K562 (cell line): ENCODE measurements around the gene PUM2. TPM values are rescaled to one million over a fixed set of nuclear protein-coding genes. Genes with fewer than 3 reads are reported as not detected.

Source experiments
- ATF3 ChIP-seq, 2 experiments: fragments of 450-650 bp in 1 of 2; sonication (generic) in 1 of 2; formaldehyde crosslinking in 1 of 2; IDR thresholded peaks in 1 of 2; conservative IDR thresholded peaks in 1 of 2; 2 replicates each; pipeline versions ENCODE4 v1.6.1 to v1.8.1; 2016 to 2023; ENCODE audit warnings: mild to moderate bottlenecking in 2 of 2, moderate library complexity in 2 of 2, inconsistent platforms in 1 of 2, missing genetic modification reagents in 1 of 2
- BHLHE40 ChIP-seq: IDR thresholded peaks from 2 replicates; pipeline ENCODE4 v1.6.1; 2011; ENCODE audit warnings: low read length, improper control_type of control experiment
- DPF2 ChIP-seq: fragments of 450-650 bp; IDR thresholded peaks from 2 replicates; pipeline ENCODE4 v1.6.1; 2016
- E4F1 ChIP-seq: fragments of 250-450 bp; sonication (Bioruptor Pico); IDR thresholded peaks from 2 replicates; pipeline ENCODE4 v1.5.0; 2021; ENCODE audit warnings: mild to moderate bottlenecking, borderline replicate concordance
- ID3 ChIP-seq, 2 experiments: fragments of 250-450 bp in 1 of 2; fragments of 450-650 bp in 1 of 2; sonication (Bioruptor Pico) in 1 of 2; IDR thresholded peaks; 2 replicates each; pipeline versions ENCODE4 v1.6.1 to v1.8.0; 2016 to 2021; ENCODE audit warnings: mild to moderate bottlenecking in 2 of 2, moderate library complexity in 2 of 2, missing compliant biosample characterization in 1 of 2, missing genetic modification characterization in 1 of 2
- MXI1 ChIP-seq: IDR thresholded peaks from 2 replicates; pipeline ENCODE4 v1.6.1; 2011; ENCODE audit warnings: low read depth, mild to moderate bottlenecking, improper control_type of control experiment, low read length
- PHF20 ChIP-seq: fragments of 450-650 bp; IDR thresholded peaks from 2 replicates; pipeline ENCODE4 v1.6.1; 2018; ENCODE audit not compliant: partially characterized antibody
- PURB ChIP-seq: sonication (generic); formaldehyde crosslinking; IDR thresholded peaks from 2 replicates; pipeline ENCODE4 v1.9.0; 2021; ENCODE audit warnings: low read depth, mild to moderate bottlenecking, missing genetic modification reagents
- SIN3A ChIP-seq, 2 experiments: fragments of 150-350 bp in 1 of 2; IDR thresholded peaks; 2 replicates each; pipeline ENCODE4 v1.6.1; 2011 to 2016; ENCODE audit warnings: borderline replicate concordance in 2 of 2, low read depth in 2 of 2, low read length in 2 of 2, mild to moderate bottlenecking in 2 of 2, moderate library complexity in 2 of 2; ENCODE audit not compliant: control insufficient read depth in 1 of 2
- VEZF1 ChIP-seq: fragments of 200-800 bp; sonication (Bioruptor generic); IDR thresholded peaks from 2 replicates; pipeline ENCODE4 v1.6.1; 2017; ENCODE audit warnings: missing genetic modification characterization, missing compliant biosample characterization
- ZNF407 ChIP-seq: fragments of 450-650 bp; IDR thresholded peaks from 2 replicates; pipeline ENCODE4 v1.6.1; 2016; ENCODE audit warnings: low read depth
- ZNF695 ChIP-seq: fragments of 450-650 bp; formaldehyde crosslinking; IDR thresholded peaks from 2 replicates; pipeline ENCODE4 v1.4.0; 2020; ENCODE audit warnings: mild to moderate bottlenecking, moderate library complexity
- polyA plus RNA-seq, 8 experiments: library from polyadenylated mRNA; depleted of rRNA in 4 of 8; stranded (reverse) in 5 of 8; unstranded in 3 of 8; fragments of >200 nt; fragmentation: Nextera tagmentation in 2 of 8; fragmentation: Illumina TruSeq in 1 of 8; extraction: Ambion mirVana in 2 of 8; extraction: Trizol in 1 of 8; gene quantifications; 2 replicates each; pipeline versions ENCODE4 v1.2.1 to v1.2.3, GENCODE V29; 2011 to 2014; ENCODE audit warnings: inconsistent platforms in 1 of 8, missing spikeins in 1 of 8
- total RNA-seq, 7 experiments: library from RNA; depleted of rRNA in 6 of 7; stranded (reverse); fragments of >200 nt in 6 of 7; fragmentation: Illumina TruSeq in 2 of 7; extraction: Trizol in 2 of 7; gene quantifications; 2 replicates each; pipeline versions ENCODE4 v1.2.1 to v1.2.3, GENCODE V29; 2011 to 2021; ENCODE audit warnings: low replicate concordance in 1 of 7

Gene PUM2
- total and polyA plus RNA-seq, 9 of the 15 experiments (the other 6 are each of a cell fraction or from before 2014, with no cell fraction given) = 13.4 to 61.9 (median 28.3) TPM

GRCh38 chr2:20391951-20392699, 41.5 kb upstream of the PUM2 start (continued):
- TF ChIP-seq E4F1 (CRISPR knock-in tag) = no peak
- peak; percentile 63 for TF ChIP-seq ATF3 (IDR thresholded peaks at IDR 0.05)
- no peak for TF ChIP-seq ATF3 (CRISPR knock-in tag; conservative IDR thresholded peaks at IDR 0.05)
- no peak for TF ChIP-seq ZNF695 (CRISPR knock-in tag)
- no peak for TF ChIP-seq MXI1
- peak; percentile 54; the same call in 1 of the 2 replicates for TF ChIP-seq BHLHE40
- no peak for TF ChIP-seq ZNF407
- no peak for TF ChIP-seq DPF2
- TF ChIP-seq ID3 (CRISPR knock-in tag; IDR thresholded peaks at IDR 0.05) = no peak
- TF ChIP-seq ID3 (tag; IDR thresholded peaks at IDR 0.05) = no peak
- TF ChIP-seq PHF20 = no peak
- TF ChIP-seq SIN3A (IDR thresholded peaks at IDR 0.05; ENCODE audit: borderline replicate concordance in 2 of 2, control insufficient read depth in 1 of 2, low read depth in 2 of 2, low read length in 2 of 2) = no peak
- no peak for TF ChIP-seq PURB (CRISPR knock-in tag)
- peak; percentile 71 for TF ChIP-seq VEZF1 (CRISPR knock-in tag)
